Fibroblast of skin of abdomen (primary cell): ENCODE data around the gene PLCG1.
"Not testable (repeated sequence)": the region's sequence is repeated elsewhere in the genome, so short reads cannot be mapped to it uniquely, and the experiment has no call there.

Experiments used
- DNase-seq: peaks from one replicate; pipeline ENCODE4 v3.0.0-alpha.2; 2013

Gene PLCG1

GRCh38 chr20:41124451-41125094 lies 12.8 kb upstream of the PLCG1 start:
- no peak for DNase-seq

- DNase-seq, result no peak
Observed at GRCh38 chr20:41125530-41126457, 11.5 kb upstream of the PLCG1 start.

GRCh38 chr20:41126719-41127118 lies 10.6 kb upstream of the PLCG1 start:
- no peak for DNase-seq

- DNase-seq, result not testable (repeated sequence)
Observed at GRCh38 chr20:41128317-41128716, 9.0 kb upstream of the PLCG1 start.

GRCh38 chr20:41131594-41132387 lies 5.6 kb upstream of the PLCG1 start:
- no peak for DNase-seq

- not testable (repeated sequence) for DNase-seq
Observed at GRCh38 chr20:41132388-41132775, 5.0 kb upstream of the PLCG1 start.

- DNase-seq, result no peak
Observed at GRCh38 chr20:41133709-41134361, 3.5 kb upstream of the PLCG1 start.

- DNase-seq, result no peak
Observed at GRCh38 chr20:41134362-41135186, 2.8 kb upstream of the PLCG1 start.

- no peak for DNase-seq
Observed at GRCh38 chr20:41135187-41135887, 2.0 kb upstream of the PLCG1 start.

- no peak for DNase-seq
Observed at GRCh38 chr20:41135888-41136679, 1.3 kb upstream of the PLCG1 start.

- DNase-seq, result peak; percentile 81
Observed at GRCh38 chr20:41137614-41138474, 501 bp downstream of the PLCG1 start.

- no peak for DNase-seq
Observed at GRCh38 chr20:41138475-41139226, 1.3 kb downstream of the PLCG1 start.

- no peak for DNase-seq
Observed at GRCh38 chr20:41139227-41140093, 2.1 kb downstream of the PLCG1 start.

- DNase-seq, result no peak
Observed at GRCh38 chr20:41140226-41141133, 3.1 kb downstream of the PLCG1 start.

GRCh38 chr20:41141153-41141815 lies 3.9 kb downstream of the PLCG1 start:
- DNase-seq, result no peak

GRCh38 chr20:41142245-41142644 lies 4.9 kb downstream of the PLCG1 start:
- no peak for DNase-seq
